ENCODE measurements around the gene PRKRA. TPM values are rescaled to one million over a fixed set of nuclear protein-coding genes. Genes with fewer than 3 reads are reported as not detected.

Gene PRKRA
- polyA plus RNA-seq, 1 of the 3 experiments (the other 2 are of a cell fraction): 44.3 TPM

- TF ChIP-seq MEF2A (IDR thresholded peaks at IDR 0.05; ENCODE audit: borderline replicate concordance, low read depth) (no peak), JUND (IDR thresholded peaks at IDR 0.05) (no peak), RXRA (IDR thresholded peaks at IDR 0.05; ENCODE audit: borderline replicate concordance, low read depth) (peak; percentile 19; the same call in 1 of the 2 replicates), YY1 (IDR thresholded peaks at IDR 0.05; ENCODE audit: low read depth) (no peak), REST (IDR thresholded peaks at IDR 0.05; ENCODE audit: low read depth, low read length) (0 out of 2 replicates have a peak, but pooled peaks have one; percentile 20), MAX (IDR thresholded peaks at IDR 0.05; ENCODE audit: low read depth) (peak; percentile 38; the same call in 1 of the 2 replicates), ELF1 (IDR thresholded peaks at IDR 0.05) (peak; percentile 65; the same call in 1 of the 2 replicates), POLR2AphosphoS5 (IDR thresholded peaks at IDR 0.05; ENCODE audit: low read depth, low read length) (peak; percentile 58; the same call in 1 of the 2 replicates), EP300 (IDR thresholded peaks at IDR 0.05; ENCODE audit: borderline replicate concordance in 1 of 2, low read depth in 1 of 2, low read length in 1 of 2) (0 out of 4 replicates have a peak, but pooled peaks of 1 of the 2 experiments have one; percentile 9), NFIC (IDR thresholded peaks at IDR 0.05; ENCODE audit: borderline replicate concordance) (peak; percentile 72), SIN3A (IDR thresholded peaks at IDR 0.05; ENCODE audit: borderline replicate concordance, low read depth, low read length) (peak; percentile 49; the same call in 1 of the 2 replicates), IRF3 (IDR thresholded peaks at IDR 0.05; ENCODE audit: low read depth, low read length) (no peak), FOXJ3 (CRISPR knock-in tag; IDR thresholded peaks at IDR 0.05) (no peak), GABPA (IDR thresholded peaks at IDR 0.05; ENCODE audit: low read depth) (peak; percentile 72), EZH2phosphoT487 (IDR thresholded peaks at IDR 0.05; ENCODE audit: borderline replicate concordance, low read depth) (no peak), NRF1 (IDR thresholded peaks at IDR 0.05; ENCODE audit: low read depth, low read length) (peak; percentile 73)
- TF ChIP-seq, protein P1, sequence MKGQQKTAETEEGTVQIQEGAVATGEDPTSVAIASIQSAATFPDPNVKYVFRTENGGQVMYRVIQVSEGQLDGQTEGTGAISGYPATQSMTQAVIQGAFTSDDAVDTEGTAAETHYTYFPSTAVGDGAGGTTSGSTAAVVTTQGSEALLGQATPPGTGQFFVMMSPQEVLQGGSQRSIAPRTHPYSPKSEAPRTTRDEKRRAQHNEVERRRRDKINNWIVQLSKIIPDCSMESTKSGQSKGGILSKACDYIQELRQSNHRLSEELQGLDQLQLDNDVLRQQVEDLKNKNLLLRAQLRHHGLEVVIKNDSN (IDR thresholded peaks at IDR 0.05; ENCODE audit: borderline replicate concordance, low read depth): 0 out of 2 replicates have a peak, but pooled peaks have one; percentile 7
- TF ChIP-seq, protein P2, sequence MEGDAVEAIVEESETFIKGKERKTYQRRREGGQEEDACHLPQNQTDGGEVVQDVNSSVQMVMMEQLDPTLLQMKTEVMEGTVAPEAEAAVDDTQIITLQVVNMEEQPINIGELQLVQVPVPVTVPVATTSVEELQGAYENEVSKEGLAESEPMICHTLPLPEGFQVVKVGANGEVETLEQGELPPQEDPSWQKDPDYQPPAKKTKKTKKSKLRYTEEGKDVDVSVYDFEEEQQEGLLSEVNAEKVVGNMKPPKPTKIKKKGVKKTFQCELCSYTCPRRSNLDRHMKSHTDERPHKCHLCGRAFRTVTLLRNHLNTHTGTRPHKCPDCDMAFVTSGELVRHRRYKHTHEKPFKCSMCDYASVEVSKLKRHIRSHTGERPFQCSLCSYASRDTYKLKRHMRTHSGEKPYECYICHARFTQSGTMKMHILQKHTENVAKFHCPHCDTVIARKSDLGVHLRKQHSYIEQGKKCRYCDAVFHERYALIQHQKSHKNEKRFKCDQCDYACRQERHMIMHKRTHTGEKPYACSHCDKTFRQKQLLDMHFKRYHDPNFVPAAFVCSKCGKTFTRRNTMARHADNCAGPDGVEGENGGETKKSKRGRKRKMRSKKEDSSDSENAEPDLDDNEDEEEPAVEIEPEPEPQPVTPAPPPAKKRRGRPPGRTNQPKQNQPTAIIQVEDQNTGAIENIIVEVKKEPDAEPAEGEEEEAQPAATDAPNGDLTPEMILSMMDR (IDR thresholded peaks at IDR 0.05): no peak
- TF ChIP-seq, protein P3, sequence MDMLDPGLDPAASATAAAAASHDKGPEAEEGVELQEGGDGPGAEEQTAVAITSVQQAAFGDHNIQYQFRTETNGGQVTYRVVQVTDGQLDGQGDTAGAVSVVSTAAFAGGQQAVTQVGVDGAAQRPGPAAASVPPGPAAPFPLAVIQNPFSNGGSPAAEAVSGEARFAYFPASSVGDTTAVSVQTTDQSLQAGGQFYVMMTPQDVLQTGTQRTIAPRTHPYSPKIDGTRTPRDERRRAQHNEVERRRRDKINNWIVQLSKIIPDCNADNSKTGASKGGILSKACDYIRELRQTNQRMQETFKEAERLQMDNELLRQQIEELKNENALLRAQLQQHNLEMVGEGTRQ (IDR thresholded peaks at IDR 0.05; ENCODE audit: borderline replicate concordance, low read depth, low read length): no peak
- Histone ChIP-seq H3K4me3 (ENCODE audit: low read depth in 2 of 2, low read length in 1 of 2) (peak within 1 kb of the TSS; percentile 74 to 80), H3K79me2 (ENCODE audit: insufficient read depth) (peaks cover 77% of the 10 kb centered on the region), H2AFZ (ENCODE audit: low read depth) (peak within 1 kb of the TSS; percentile 78), H3K27ac (ENCODE audit: low read depth in 2 of 2, low read length in 1 of 2) (peak within 1 kb of the TSS; percentile 72 to 82), H3F3A (replicated peaks; ENCODE audit: insufficient read depth) (peaks cover 20% of the 10 kb centered on the region), H3K36me3 (replicated peaks in 1 of 2; ENCODE audit: control insufficient read depth in 1 of 2, insufficient read depth in 2 of 2, low read length in 1 of 2) (peaks cover 0 to 5% of the 10 kb centered on the region in 2 experiments), H3K9me3 (no peaks in the 10 kb centered on the region), H3K4me1 (ENCODE audit: control insufficient read depth in 1 of 2, insufficient read depth in 2 of 2, low read depth in 1 of 2, low read length in 1 of 2) (peaks cover 17 to 21% of the 10 kb centered on the region in 2 experiments; a peak in 3 of 4 replicates), H3K9me2 (no peaks in the 10 kb centered on the region), H4K20me1 (ENCODE audit: insufficient read depth) (peaks cover 45% of the 10 kb centered on the region), H3K9ac (peak within 1 kb of the TSS; percentile 79), H3K4me2 (peak within 1 kb of the TSS; percentile 83), H3K27me3 (ENCODE audit: insufficient read depth) (no peaks in the 10 kb centered on the region)
- WGBS (ENCODE audit: low lambda C conversion rate): 2% methylated on average over 24 of the region's 92 CpGs
- ChIA-PET CTCF (interaction anchor here (1.0 to 1.8 kb wide), 5 partner anchors 15 to 75 kb away, joined by 3 to 4 read pairs (median 4); partner anchors contain the start of genes PJVK and PRKRA), POLR2A (interaction anchor here (1.0 to 1.5 kb wide), 3 partner anchors 29 to 66 kb away, joined by 3 to 8 read pairs (median 3); partner anchors contain the start of genes PJVK and PRKRA)
- DNase-seq: peak; percentile 93
Observed at GRCh38 chr2:178480227-178481181, 29.5 kb upstream of the PRKRA start, which contains the start of gene PLEKHA3. TSS of gene PLEKHA3 (plus strand) at chr2:178480457. CDS start at chr2:178480870, 413 bp downstream.

Measured in SK-N-SH (cell line).